Hematopoietic multipotent progenitor cell (in vitro differentiated cells): ENCODE measurements around the gene TEX101. TPM values are rescaled to one million over a fixed set of nuclear protein-coding genes. Genes with fewer than 3 reads are reported as not detected.

ENCODE experiments used
- total RNA-seq: library from RNA; depleted of rRNA; stranded (reverse); fragments of >200 nt; gene quantifications from one replicate; pipeline ENCODE4 v1.2.3, GENCODE V29; 2012

The TEX101 gene
- total RNA-seq, 1 donor: not detected

Other genes with a start within 250 kb of the TEX101 start
- gene PSG5, start 228.4 kb upstream of the TEX101 start, total RNA-seq: not detected
- gene PSG4, start 209.3 kb upstream of the TEX101 start, total RNA-seq: not detected
- not detected for gene PSG9, start 145.4 kb upstream of the TEX101 start, total RNA-seq
- 5.4 TPM for gene CD177, start 61.2 kb upstream of the TEX101 start, total RNA-seq
- 1.1 TPM for gene LYPD3, start 50.7 kb downstream of the TEX101 start, total RNA-seq
- gene PHLDB3, start 89.9 kb downstream of the TEX101 start, total RNA-seq: 22.9 TPM
- 112 TPM for gene ETHE1, start 112.3 kb downstream of the TEX101 start, total RNA-seq
- 0.81 TPM for gene ZNF575, start 118.3 kb downstream of the TEX101 start, total RNA-seq
- gene XRCC1, start 160.6 kb downstream of the TEX101 start, total RNA-seq: 43.4 TPM
- 5.4 TPM for gene PINLYP, start 160.9 kb downstream of the TEX101 start, total RNA-seq
- gene IRGQ, start 181.2 kb downstream of the TEX101 start, total RNA-seq: 25.9 TPM
- gene ZNF576, start 181.7 kb downstream of the TEX101 start, total RNA-seq: 18.0 TPM
- under 0.01 TPM for gene SRRM5, start 197.2 kb downstream of the TEX101 start, total RNA-seq
- 23.7 TPM for gene ZNF428, start 204.7 kb downstream of the TEX101 start, total RNA-seq
- 0.27 TPM for gene CADM4, start 225.0 kb downstream of the TEX101 start, total RNA-seq